COR-L47 (cell line): ENCODE measurements around the gene S100A2.
"Not testable (repeated sequence)": the region's sequence is repeated elsewhere in the genome, so short reads cannot be mapped to it uniquely, and the experiment has no call there.

Experiments
- DNase-seq: peaks from one replicate; lab custom pipeline; 2025; lab: John Stamatoyannopoulos, UW

S100A2 gene

DNA sequence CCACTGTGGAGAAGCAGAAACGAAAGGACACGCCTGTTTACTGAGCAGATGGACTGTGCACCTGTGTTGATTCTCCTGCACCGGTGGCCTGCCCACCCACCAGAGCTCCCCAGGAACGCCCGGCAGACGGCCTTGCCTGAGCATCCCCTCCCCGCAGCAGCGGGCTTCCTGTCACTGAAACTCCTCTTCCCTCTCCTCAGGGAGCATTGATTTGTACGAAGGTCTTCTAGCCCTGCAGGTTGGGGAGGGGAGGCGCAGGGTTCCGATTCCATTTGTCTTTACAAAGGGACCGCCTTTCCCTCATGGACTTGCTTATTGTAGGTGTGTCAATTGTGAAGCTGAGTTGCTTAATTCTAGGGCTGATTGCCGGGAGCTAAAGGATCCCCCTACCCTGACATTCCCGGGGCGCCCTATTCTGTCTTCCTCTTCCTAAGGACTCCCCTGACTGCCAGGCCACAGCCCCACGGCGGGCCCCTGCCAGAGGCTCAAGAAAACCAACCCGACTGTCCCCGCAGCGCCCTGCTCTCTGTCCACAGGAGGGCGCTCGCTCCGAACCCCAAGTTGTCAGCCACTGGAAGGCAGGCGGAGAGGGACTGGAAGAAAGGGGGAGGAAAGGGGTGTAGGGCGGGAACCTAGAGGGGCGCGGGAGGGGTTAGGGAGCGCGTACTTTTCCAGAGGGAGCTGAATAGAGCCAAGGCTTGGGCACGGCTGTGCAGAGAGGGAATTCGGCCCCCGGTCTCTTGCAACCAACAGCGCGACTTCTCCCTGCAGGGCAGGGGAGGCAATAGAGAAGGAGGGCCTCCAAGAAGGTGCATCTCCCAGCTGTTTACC, 32.7 kb downstream of the S100A2 start:
- peak; percentile 92 for DNase-seq

GRCh38 chr1:153532181-153532580, 33.5 kb downstream of the S100A2 start:
- DNase-seq: no peak

DNA sequence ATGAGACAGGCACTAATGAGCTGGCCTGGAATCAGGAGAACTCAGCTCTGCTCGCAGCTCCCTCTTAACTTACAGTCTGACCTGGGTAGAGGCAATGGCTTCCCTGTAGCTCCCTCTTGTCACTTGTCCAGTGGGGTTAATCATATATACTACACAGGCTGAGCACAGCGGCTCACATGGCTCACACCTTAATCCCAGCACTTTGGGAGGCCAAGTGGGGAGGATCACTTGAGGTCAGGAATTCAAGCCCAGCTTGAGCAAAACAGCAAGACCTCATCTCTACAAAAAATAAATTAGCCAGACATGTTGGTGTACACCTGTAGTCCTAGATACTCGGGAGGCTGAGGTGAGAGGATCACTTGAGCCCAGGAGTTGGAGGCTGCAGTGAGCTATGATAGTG, 34.0 kb downstream of the S100A2 start:
- no peak for DNase-seq

- no peak for DNase-seq
Observed at GRCh38 chr1:153527683-153528040, 38.0 kb downstream of the S100A2 start.

GRCh38 chr1:153527023-153527682, 38.5 kb downstream of the S100A2 start:
- no peak for DNase-seq

DNA sequence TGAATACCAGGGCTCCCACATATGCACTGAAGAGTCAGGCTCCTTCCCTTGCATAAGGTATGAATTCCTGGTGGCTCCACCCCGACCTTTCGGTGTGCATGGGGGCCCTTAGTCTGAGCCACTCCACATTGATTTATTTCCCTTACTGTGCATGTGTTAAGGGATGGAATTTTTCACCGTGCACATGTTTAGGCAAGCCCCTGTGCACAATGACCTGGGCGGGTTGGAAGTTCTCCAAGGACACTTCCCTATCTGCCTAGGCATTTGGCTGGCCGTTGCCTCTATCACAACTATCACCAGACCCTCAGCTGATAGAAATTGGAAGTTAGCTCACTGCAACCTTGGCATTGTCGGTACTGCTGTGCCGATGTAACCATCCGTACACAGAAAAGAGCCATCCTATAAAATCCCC, 39.5 kb downstream of the S100A2 start:
- peak; percentile 48 for DNase-seq

DNA sequence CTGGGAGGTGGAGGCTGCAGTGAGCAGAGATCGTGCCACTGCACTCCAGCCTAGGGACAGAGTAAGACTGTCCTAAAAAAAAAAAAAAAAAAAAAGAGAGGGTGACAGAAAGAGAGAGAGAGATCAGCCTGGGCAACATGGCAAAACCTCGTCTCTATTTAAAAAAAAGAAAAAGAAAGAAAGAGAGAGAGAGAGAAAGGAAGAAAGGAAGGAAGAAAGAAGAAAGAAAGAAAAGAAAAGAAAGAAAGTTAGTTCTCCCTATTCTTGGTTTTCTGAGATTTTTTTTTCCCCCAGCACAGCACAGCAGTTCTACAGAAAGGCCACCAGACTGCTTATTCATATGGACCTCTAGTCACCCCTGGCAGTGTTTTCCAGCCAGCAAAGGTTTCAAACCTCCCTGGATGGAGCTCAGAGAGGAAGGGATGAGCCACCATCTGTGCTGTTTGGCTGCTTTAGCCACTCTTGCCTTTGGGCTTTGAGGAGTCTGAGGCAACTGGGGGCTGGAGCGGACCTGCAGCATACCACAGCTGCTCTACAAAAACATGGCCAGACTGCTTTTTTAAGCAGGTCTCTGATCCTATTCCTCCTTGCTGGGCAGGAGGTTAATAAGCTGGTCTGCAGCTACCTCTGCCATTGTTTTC, 40.4 kb downstream of the S100A2 start:
- no peak for DNase-seq

DNA sequence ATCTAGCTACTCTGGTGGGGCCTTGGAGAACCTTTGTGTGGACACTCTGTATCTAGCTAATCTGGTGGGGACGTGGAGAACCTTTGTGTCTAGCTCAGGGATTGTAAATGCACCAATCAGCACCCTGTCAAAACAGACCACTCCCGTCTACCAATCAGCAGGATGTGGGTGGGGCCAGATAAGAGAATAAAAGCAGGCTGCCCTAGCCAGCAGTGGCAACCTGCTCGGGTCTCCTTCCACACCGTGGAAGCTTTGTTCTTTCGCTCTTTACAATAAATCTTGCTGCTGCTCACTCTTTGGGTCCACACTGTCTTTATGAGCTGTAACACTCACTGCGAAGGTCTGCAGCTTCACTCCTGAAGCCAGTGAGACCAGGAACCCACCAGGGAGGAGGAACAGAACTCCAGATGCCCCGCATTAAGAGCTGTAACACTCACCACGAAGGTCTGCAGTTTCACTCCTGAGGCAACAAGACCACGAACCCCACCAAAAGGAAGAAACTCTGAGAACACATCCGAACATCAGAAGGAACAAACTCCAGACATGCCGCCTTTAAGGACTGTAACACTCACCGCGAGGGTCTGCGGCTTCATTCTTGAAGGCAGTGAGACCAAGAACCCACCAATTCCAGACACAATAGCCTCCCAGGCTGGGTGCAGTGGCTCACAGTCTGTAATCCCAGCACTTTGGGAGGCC, 43.1 kb downstream of the S100A2 start:
- DNase-seq: not testable (repeated sequence)

DNA sequence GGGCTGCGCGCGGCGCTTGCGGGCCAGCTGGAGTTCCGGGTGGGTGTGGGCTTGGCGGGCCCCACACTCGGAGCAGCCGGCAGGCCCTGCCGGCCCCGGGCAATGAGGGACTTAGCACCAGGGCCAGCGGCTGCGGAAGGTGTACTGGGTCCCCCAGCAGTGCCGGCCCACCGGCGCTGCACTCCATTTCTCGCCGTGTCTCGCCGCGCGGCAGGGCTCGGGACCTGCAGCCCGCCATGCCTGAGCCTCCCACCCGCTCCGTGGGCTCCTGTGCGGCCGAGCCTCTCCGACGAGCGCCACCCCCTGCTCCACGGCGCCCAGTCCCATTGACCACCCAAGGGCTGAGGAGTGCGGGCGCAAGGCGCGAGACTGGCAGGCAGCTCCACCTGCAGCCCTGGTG, 43.8 kb downstream of the S100A2 start:
- not testable (repeated sequence) for DNase-seq

DNA sequence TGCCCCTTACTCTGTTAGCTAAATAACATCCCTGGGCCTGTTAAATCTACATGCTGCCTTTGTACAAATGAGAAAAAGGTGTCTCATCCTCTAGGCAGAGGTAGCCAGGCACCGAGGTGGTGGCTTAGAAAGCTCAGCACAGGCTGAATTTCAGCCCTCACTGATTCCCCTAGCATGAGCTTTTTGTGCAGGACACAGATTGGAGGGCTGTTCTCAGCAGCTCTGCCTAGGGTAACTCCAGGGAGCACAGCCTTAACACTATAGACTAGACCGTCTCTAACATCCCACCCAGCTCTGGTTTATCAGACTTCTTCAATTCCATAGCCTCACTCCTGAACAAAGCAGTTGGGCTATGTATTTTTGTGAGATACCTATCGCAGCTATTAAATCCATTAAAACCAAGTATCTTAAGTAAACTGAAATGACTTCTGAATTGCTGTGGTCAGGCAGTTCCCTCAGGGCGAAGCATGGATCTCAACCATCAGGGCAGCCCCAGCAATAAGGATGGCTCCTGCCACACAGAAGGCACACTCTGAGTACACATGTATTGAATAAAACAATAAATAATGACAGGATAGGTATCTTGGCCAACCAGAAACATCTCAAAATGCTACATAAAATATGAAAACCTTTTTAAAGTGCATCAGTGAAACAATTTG, 44.7 kb downstream of the S100A2 start:
- DNase-seq: no peak

DNA sequence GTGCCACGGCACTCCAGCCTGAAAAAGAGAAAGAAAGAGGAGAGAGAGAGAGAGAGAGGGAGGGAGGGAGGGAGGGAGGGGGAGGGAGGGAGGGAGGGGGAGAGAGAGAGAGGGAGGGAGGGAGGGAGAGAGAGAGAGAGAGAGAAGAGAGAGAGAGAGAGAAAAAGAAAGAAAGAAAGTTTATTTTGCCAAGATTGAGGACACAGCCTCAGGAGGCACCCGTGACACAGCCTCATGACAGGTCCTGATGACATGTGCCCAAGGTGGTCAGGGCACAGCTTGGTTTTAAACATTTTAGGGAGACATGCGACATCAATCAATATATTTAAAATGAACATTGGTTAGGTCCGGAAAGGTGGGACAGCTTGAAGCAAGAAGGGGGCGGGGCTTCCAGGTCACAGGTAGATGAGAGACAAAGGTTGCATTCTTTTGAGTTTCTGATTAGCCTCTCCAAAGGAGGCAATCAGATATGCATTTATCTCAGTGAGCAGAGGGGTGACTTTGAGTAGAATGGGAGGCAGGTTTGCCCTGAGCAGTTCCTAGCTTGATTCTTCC, 45.4 kb downstream of the S100A2 start:
- not testable (repeated sequence) for DNase-seq

GRCh38 chr1:153519242-153519641, 46.4 kb downstream of the S100A2 start:
- no peak for DNase-seq

DNA sequence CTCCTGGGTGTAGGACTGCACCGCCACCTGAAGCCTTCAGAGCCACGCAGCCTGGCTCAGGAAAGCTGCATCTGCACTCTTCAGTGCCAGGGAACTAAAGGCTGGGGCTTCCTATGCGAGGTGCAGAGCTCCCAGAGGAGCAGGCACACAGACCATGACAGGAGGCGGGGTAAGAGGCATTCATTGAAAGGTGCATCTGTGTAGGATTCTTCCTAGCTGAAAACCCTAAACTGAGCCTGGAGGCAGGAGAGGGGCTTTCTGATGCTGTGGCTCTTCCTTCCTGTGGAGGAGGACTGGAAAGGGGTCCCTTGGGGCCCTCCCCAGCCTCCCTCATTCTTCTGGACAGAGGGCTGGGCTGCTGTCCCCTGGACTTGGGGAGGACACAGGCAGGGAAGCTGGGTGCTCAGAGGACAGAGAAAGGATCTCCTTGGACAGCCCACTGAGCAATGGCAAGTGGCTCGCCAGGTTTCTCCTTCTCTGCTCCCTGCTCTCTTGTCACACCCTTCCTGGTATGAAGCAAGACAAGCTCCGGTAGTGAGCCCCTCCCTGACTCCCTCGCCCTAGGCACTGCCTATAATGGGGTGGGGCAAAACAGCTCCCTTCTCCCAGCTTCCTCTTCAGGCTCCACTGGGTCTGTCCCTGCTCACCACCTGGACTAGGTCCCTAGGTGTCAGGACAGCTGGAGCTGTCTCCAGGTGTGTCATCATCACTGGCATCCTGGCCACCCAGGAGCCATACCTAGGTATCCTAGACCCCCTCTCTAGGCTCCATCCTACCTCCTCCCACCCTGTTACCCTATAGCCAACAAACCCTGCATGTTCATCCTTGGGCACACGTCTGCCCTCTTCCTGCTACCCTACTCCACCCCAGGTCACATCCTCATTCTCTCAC, 49.9 kb downstream of the S100A2 start:
- peak; percentile 66 for DNase-seq

- DNase-seq: no peak
Observed at GRCh38 chr1:153513666-153514065, 52.0 kb downstream of the S100A2 start.

DNA sequence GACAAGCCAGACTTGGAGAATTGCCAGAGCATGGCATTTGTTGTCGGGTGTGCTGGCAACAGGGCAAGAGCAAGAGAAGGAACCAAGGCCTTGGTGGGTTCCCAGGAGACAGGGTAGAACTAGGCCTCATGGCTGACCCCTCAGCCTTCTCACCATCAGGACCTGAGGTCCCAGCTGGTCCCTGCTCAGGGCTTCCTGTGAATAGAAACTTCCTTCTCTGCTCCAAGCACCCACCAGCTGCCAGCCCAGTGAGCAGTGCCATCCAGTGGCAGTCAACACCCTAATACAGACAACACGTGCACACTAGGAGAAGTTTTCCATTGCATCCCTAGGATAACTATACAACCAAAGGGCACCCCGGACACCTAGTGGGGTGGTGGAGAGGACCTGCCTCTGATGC, 52.6 kb downstream of the S100A2 start:
- peak; percentile 15 for DNase-seq
